HG03521 (cell line): ENCODE measurements around the gene BSDC1.

ENCODE experiments used
- ATAC-seq: cut with Tn5 transposase; IDR thresholded peaks from one replicate; pipeline ENCODE4 v1.9.1; 2021; ENCODE audit warnings: mild to moderate bottlenecking, moderate library complexity; ENCODE audit not compliant: unreplicated experiment

Gene BSDC1

DNA sequence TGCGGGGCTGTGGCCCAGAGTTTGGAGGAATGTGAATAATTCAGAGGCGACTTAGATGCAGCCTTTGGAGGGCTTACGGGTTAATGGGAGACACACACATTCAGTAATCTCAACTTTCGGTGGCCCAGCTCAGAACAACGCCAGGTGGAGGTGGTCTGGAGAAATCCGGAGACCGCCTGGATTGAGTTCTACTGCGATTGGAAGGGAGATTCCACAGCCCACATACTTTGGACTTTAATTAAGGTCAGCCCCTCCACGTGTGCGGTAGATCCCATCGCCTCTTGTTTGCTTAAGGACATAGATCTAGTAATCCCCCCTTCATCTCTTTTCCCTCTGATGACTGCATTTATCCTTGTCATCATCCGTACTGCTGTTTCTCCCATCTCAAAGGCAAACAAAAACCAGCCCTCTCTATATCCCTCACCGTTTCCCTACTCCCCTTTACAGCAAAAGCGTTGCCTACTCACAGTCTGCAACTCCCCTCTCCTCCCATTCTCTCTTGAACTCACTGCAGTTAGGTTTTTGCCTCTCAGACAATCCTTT is 720 bp upstream of the BSDC1 start:
- no peak for ATAC-seq

DNA sequence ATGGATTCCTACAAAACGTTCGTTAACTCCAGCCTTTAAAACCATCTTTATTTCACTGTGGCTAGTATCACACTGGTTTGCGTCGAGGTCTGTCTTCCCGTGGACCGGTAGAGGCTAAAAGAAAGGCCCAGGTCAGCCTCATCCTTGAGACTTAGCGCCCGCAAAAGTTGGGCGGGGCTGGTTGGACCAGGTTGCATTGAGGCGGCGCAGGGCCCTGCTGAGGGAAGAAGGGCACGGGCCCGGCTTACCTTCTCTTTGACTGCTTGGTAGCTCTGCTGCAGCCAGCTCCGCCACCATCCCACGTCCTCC is 455 bp downstream of the BSDC1 start:
- ATAC-seq = no peak

DNA sequence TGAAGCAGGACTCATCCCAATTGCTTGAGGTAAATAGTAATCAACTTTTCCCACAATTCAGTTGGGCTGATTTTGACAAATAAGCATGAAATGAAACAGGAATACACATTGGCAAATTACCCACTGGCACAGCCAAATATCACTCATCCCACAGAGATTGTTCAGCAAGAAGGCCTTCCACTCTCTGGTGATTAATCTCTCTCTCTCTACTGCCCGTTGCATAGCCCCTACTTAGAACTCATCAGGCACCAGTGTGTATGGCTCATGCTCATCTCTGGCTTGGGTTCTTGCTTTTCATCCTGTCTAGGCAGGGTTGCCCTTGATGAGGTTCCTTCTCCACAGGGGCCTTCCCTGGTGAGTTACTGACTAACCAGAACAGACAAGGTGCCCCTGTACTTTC is 1.1 kb downstream of the BSDC1 start:
- ATAC-seq = no peak

DNA sequence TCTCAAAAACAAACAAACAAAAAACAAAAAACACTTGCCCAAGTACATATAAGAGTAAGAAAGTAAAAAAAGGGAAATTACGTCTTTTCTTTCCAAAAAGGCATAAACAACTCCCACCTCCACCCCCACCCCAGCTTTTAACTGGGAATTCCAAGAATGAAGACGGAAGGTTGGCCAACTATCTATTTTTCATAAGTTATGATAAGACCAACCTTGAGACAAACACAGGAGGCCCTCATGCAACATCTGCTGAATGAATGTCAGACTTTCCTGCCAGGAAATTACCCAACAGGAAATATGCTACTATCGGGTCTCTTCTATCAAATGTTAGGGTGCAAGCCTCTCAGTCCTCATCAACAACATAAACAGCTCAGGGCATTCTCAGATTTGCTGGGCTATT is 1.9 kb downstream of the BSDC1 start:
- no peak for ATAC-seq

DNA sequence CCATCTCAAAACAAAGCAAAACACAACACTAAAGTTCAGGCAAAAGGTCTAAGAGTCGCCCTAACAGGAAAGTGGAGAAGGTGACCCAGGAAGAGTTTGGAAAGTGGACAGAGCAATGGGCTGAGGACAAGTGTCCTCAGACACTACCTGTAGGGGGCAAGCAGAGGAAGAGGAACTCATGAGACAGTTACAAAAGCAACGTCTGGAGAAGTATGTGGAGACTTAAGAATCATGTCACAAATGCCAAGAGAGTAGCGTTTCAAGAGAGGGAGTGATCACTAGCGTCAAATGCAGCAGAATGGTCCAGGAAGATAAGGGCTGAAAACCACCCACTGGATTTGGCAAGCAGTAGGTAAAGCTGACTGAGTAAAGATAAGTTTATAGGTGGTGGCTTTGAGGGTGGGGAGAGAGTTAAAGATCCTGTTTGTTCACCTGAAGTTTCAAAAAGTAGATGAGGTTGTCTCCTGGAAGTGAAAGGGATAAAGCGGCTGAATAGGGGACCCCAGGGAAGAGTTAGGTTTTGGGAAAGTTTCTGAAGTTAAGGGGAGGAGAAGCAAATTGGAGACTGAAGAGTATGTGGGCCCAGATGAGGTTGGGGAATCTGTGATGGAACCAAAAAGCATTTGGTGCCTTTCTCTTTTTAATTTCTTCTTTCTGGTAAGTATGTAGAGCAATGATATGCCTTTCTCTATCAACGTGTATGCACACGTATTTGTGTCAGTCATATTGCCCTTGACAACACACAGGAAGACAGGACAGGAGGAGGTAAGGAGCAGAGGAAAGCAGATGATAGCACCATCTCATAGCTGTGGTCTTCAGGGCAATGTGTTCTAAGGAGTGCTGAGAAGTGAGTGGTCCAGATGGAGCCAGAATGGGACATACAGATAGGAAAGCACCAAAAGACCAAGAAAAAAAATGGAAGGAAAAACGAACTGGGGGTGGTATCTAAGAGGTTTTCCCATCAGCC is 3.1 kb downstream of the BSDC1 start:
- no peak for ATAC-seq

DNA sequence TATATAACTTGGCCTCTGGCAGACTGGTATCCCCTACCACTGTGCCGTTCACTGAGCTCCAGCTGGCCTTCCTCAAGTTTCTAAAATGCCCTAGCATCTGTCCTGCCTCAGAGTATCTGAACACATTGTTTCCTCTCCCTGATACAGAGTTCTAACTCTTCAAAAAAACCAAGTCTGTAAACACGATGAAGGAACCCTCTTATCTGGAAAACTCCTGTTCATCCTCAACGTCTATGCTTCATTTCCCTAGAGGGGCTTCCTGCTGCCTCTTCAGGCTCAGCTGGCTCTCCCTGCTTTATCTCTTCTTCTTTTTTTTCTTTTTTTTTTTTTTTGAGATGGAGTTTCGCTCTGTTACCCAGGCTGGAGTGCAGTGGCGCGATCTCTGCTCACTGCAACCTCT is 5.6 kb downstream of the BSDC1 start:
- no peak for ATAC-seq

DNA sequence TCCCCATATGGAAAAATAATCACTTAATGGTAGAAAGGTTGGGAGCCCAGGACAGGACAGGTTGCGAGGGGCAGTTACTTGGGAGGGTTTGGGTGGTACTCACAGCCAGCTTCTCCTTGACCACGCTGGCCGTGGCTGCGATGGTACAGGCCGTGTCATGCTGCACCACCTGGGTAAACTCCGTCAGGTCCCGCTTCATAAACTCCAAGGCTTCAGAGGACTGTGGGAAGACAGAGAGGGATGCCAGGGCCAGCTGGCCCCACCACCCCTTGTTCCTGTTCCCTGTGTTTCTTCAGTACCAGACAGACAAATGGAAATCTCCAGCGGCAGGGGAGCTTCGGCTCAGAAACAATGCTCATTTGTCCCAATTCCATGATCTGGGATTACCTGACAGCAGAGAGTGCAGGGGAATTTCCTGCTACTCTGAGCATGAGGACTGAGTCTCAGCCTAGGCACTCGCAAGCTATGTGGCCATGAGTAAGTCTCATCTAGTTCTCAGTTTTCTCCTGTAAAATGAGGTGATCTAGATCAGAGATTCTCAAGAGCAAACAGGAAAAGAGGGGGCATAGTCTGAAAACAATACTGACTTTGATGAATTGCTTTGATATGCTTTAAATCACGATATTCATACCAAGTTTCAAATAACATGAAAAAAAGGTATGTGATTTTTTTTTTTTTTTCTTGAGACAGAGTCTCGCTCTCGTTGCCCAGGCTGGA is 7.4 kb downstream of the BSDC1 start:
- ATAC-seq = no peak

DNA sequence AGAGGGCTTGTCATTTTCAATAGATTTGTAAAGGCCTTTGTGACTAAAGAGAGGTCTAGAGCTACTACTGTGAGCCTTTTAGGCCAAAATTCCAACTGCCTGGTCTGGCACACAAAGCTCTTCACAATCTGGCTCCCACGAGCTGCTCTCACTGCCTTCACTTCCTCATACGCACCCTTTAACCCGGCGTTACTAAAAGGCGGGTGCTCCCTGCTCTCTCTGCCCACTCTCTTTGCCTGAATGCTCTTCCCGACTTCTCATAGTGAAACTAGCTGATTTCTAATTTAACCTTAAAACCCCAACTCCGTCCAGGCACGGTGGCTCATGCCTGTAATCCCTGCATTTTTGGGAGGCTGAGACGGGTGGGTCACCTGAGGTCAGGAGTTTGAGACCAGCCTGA is 14.2 kb downstream of the BSDC1 start:
- no peak for ATAC-seq

DNA sequence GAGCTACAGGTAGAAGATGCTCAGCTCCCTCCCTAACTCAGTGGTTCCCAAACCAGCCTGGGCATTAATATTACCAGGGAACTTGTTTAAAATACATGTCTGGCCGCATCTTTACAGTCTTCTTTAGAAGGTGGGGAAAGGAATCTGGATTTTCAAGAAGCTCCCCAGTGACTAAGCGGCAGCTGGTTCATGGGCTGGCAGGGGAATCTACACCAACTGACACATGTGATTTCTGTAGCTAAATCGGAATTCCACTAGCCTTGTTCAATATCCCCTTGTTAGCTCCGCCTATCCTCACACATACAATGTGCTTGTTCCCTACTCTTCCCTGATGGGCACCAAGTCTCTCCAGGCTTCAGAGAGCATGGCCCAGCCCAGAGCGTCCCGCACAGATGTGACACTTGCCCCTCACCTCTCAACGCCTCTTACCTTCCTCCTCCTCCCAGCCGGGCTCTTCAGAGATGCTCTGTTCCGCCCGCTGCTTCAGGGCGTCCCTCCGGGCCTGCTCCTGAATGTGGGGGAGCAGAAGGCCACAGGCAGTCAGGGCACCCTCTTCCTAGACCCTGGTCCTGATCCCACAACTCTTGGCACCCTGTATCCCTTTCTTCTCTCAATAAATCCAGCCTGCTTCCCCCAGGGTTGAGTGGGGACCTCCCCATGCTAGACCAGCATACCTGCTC is 16.6 kb downstream of the BSDC1 start:
- ATAC-seq = no peak

DNA sequence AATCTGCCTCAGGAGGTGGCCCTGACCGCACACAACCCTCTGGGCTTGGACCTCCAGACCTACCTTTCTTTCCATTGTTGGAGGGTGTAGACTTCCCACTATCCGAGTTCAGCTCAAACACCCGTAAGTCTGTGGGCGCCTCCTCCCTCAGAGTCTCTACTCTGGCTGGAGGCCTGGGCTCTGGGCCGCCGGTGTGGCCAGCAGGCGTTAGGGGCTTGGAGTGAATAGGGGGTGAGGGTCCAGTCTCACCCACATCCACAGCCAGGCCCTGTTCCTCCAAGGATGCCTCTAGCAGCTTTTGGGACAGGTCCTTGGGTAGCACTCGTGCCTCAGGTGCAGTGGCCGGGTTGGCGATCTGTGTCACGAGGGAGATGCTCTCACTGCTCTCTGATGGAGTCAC is 18.0 kb downstream of the BSDC1 start:
- ATAC-seq = no peak

DNA sequence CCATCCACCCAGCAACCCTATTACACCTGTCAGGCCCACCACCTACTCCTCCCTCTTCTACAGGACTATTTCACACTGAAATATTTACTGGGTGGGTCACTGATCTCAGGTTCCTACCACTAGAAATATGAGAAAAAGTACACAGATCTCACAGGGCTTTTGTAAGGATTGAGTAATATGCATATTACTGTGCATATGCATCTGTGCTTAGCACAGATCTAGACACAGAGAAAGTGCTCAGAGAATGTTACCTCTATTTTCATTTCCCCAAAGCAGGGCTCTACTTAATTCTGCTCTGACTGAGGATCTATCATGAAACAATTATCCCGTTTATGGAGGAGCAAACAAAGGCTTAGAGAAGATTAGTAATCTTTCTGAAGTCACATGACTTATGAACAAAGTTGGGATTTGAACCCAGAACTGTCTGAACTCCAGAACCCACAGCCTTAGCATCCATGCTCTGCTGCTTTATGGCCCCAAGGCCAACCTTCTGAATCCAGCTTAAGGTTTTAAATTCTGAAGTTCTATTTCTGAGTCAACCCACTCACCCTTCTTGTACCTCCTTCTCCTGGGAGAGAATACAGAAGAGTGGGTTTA is 20.1 kb downstream of the BSDC1 start:
- ATAC-seq = no peak

DNA sequence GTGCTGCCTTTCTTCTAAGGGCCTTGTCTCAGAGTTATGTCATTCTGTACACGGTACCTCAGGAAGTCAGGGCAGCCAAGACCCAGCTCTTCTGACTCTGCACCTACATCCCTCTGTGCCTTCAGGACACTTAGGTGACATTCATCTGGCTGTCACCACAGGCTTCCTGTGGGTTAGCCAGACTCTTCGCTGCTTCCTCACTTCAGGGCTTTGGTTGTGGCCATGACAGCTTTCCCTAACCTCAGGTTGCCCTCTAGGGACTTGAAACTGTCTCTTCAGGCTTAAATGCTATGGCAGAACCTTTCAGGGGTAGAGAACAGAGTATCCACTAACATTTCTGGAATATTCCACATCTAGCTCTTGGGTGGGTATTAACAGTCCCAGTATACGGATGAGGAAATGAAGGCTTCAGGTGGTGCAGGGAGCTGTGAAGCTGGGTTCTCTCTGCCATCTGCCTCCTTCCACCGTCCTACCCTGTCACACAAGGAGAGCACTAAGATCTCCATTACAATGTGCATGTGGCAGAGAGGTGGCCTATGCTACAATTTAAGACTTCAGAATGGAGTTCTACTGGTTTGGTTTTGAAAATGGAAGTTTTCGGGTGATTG is 22.0 kb downstream of the BSDC1 start:
- ATAC-seq = no peak

DNA sequence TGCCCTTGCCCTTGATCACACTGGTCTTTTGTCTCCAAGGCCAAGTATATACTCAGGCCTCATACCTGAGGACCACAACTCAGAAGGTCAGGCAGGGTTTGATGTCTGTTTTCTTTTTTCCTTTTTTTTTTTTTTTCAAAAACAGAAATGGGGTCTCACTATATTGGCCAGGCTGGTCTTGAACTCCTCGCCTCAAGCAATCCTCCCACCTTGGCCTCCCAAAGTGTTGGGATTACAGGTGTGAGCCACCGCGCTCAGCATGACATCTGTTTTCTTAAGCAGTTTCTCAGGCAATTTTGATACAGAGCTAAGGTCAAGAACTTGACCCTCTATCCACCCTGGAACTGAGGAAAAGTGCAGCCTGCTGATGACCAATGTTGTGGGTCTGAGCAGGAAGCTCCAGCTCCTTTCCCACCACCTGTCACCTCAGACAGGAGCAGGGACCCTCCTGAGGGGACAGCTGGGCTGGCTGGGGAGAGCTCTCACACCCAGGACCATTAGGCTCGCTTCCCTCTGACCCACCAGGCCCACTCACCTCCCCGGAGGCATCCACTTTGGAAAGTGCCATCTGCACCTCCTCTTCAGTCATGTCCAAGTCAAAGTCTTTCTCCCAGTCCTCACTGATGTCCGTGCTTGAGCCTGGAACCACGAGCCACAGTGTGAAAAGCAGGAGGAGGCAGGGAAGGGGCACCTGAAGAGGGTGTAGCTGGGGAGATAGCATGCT is 26.2 kb downstream of the BSDC1 start:
- ATAC-seq = no peak

DNA sequence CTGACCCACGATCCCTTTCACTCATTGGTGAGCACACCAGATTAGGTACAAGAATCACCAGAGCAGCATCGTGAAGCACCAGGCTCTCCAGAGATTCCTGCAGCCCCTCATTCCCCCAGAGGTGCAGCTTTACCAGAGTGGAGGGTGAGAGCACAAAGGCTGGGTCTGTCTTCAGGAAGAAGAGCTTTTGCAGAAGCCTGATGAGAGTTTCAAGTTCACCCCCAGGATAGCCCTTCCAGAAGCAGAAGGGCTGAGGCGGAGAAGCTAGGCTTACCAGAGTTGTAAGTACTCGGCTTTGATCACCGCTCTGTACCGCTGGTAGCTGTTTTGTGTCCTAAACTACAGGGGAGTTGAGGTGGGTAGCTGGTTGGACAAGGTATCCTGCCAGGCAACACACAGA is 28.8 kb downstream of the BSDC1 start:
- ATAC-seq = no peak

DNA sequence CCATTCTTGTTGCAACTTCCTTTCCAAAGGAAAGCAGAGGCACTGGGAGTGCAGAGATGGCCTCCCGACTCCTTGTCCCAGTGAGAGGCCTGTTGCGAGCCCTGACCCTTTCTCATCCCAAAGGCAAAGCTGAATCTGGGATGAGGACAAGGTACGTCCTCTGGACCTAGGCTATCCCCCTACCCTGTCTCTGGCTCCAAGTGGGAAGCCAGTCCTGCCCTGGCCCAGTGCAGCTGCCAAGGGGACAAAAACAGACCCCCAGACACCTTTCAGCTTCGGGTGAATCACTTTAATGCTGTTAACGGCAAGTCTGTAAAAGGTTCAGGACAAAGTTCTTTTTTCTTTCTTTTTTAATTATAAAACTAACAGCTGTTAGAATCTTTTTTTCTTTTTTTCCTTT is 29.4 kb downstream of the BSDC1 start:
- no peak for ATAC-seq

DNA sequence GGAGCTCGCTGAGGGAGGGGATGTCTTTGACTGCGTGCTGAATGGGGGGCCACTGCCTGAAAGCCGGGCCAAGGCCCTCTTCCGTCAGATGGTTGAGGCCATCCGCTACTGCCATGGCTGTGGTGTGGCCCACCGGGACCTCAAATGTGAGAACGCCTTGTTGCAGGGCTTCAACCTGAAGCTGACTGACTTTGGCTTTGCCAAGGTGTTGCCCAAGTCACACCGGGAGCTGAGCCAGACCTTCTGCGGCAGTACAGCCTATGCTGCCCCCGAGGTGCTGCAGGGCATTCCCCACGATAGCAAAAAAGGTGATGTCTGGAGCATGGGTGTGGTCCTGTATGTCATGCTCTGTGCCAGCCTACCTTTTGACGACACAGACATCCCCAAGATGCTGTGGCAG is 30.5 kb downstream of the BSDC1 start:
- ATAC-seq = no peak

DNA sequence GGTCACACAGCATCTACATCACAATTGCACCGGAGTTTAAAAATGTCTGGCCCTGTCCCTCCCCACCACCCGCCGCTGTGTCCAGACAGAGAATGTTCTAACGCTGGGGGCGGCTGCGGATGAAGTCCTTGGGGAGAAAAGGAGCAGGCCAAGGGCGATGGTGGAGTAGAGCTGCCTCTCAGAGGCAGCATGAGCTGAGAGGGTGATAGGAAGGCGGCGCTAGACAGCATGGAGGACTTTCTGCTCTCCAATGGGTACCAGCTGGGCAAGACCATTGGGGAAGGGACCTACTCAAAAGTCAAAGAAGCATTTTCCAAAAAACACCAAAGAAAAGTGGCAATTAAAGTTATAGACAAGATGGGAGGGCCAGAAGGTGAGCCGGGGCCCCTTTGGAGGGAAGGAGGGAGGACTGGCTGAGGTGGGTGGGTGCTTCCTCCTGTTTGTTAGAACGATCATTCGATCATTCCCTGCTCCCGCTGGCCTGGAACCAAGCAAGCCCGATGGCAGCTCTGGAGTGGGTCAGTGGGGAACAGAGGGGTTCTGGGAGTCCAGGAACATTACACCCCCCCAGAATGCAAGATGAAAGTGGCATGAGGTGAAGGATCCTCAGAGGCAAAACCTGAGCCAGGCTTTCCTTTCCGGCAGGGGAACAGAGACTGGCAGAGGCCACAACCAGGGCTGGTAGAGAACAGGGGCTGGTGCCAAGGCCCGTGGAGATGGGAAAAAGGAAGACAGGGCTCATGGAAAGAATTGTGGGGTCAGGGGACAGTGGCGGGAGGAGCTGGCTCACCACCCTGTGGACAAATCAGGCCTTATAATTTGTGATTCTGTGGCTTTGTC is 31.5 kb downstream of the BSDC1 start, which contains the start of the genes FAM229A and TSSK3:
FAM229A (minus strand) TSS at position 12 of the 840 bp plus-strand sequence. CDS start 394 bp downstream, outside the sequence.
TSSK3 (plus strand) TSS at position 66 of the 840 bp plus-strand sequence; CDS start at position 229, 163 bp downstream.
- ATAC-seq = no peak

DNA sequence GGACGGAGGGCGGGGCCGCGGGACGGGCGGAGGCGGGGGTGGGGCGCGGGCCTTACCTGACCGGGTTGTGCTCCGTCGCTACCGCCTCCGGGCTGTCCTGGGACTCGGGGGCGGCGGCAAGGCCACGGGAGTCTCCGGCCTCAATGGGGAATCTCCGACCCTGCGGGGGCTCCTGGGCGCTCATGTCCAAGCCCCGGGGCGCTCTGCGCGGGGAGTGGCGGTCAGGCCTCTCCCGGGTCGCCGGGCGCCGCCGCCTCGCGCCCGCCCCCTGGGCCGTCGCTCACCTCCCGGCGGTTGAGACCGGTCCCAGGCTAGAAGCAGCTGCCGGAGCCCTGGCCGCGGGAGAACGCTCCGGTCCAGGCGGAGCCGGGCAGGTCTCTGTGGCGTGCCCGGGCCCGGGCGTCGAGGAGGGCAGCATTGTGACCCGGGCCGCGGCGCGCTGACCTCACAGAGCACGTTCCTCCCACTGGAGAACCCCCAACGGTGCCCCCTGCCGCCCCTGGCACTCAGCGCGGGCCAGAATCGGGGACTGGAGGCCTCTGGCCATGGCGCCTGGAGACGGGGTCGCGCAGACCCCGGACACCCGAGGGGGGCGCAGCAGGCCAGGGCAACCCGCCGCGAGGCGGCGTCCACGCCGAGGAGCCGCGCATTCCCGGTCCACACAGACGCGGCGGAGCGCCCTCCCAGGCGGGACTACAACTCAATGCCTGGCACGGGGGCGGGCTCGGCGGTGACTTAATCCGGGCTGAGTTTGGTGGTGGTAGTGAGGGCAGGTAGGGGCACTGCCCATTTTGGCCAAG is 32.4 kb downstream of the BSDC1 start:
- ATAC-seq = no peak
